HL-60 (cell line): Measurements from ENCODE around the gene NUP210.
"Not testable (repeated sequence)": the region's sequence is repeated elsewhere in the genome, so short reads cannot be mapped to it uniquely, and the experiment has no call there.

Experiments
- DNase-seq, 2 experiments: peaks; one replicate each; pipeline ENCODE4 v3.0.0-alpha.2; 2010 to 2020; ENCODE audit warnings: low read depth in 1 of 2, low spot score in 1 of 2
- H3K27ac ChIP-seq: fragments of 250-450 bp; sonication (Bioruptor Pico); replicated peaks from 2 replicates; pipeline ENCODE4 v1.5.1; 2020; ENCODE audit warnings: mild to moderate bottlenecking, moderate library complexity
- H3K27me3 ChIP-seq: fragments of 250-450 bp; sonication (Bioruptor Pico); 2 replicates; pipeline ENCODE4 v1.5.1; 2021; ENCODE audit warnings: mild to moderate bottlenecking, moderate library complexity; ENCODE audit not compliant: insufficient read depth, poor library complexity, severe bottlenecking
- H3K4me3 ChIP-seq: replicated peaks from 2 replicates; pipeline ENCODE4 v1.5.1; 2011; ENCODE audit warnings: mild to moderate bottlenecking, control low read depth, low read length; ENCODE audit not compliant: insufficient read depth
- CTCF ChIP-seq: IDR thresholded peaks from one replicate; pipeline ENCODE4 v1.5.1; 2011; ENCODE audit warnings: low read length, control low read depth, inconsistent platforms; ENCODE audit not compliant: insufficient read depth
- GABPA ChIP-seq: IDR thresholded peaks from 2 replicates; pipeline ENCODE4 v1.6.1; 2012; ENCODE audit warnings: low read depth
- POLR2AphosphoS5 ChIP-seq: IDR thresholded peaks from 2 replicates; pipeline ENCODE4 v1.6.1; 2012; ENCODE audit warnings: low read depth
- REST ChIP-seq: IDR thresholded peaks from 2 replicates; pipeline ENCODE4 v1.6.1; 2012; ENCODE audit warnings: low read depth; ENCODE audit not compliant: insufficient replicate concordance
- SPI1 ChIP-seq: IDR thresholded peaks from 2 replicates; pipeline ENCODE4 v1.6.1; 2012; ENCODE audit warnings: low read depth, mild to moderate bottlenecking, borderline replicate concordance

NUP210 gene

GRCh38 chr3:13380971-13381370 is 39.2 kb downstream of the NUP210 start:
- no peaks in the 10 kb centered on the region for H3K27me3 ChIP-seq
- no peak for TF ChIP-seq POLR2AphosphoS5
- TF ChIP-seq CTCF: no peak
- TF ChIP-seq REST: no peak
- no peak for TF ChIP-seq GABPA
- no peak for TF ChIP-seq SPI1
- H3K27ac ChIP-seq: no peak overlapping the region
- no peak for DNase-seq
- H3K4me3 ChIP-seq: no peak overlapping the region

GRCh38 chr3:13379201-13379830 is 40.8 kb downstream of the NUP210 start:
- no peak for DNase-seq
- Histone ChIP-seq H3K27me3 (no peaks in the 10 kb centered on the region), H3K4me3 (no peak overlapping the region), H3K27ac (no peak overlapping the region)
- TF ChIP-seq POLR2AphosphoS5 (no peak), CTCF (no peak), GABPA (no peak)

- H3K27ac ChIP-seq: no peak overlapping the region
- no peak for DNase-seq
- no peak overlapping the region for H3K4me3 ChIP-seq
- no peaks in the 10 kb centered on the region for H3K27me3 ChIP-seq
- TF ChIP-seq SPI1 (no peak), REST (no peak), CTCF (no peak), GABPA (no peak), POLR2AphosphoS5 (no peak)
These were observed 42.0 kb downstream of the NUP210 start for GRCh38 chr3:13378155-13378554.

GRCh38 chr3:13377741-13378140 is 42.4 kb downstream of the NUP210 start:
- not testable (repeated sequence) for H3K27me3 ChIP-seq, H3K27ac ChIP-seq, H3K4me3 ChIP-seq, DNase-seq
